Stimulated activated CD4-positive, alpha-beta T cell treated with anti-CD3 and anti-CD28 coated beads, Interleukin-12 subunit alpha, Interleukin-12 subunit beta, amount 100 ng/mL, for 4 hours (primary cell): ENCODE results near the gene BRCA2.

Experiments
- DNase-seq: peaks from one replicate; pipeline ENCODE4 v3.0.0-alpha.2; 2020

The BRCA2 gene

DNA sequence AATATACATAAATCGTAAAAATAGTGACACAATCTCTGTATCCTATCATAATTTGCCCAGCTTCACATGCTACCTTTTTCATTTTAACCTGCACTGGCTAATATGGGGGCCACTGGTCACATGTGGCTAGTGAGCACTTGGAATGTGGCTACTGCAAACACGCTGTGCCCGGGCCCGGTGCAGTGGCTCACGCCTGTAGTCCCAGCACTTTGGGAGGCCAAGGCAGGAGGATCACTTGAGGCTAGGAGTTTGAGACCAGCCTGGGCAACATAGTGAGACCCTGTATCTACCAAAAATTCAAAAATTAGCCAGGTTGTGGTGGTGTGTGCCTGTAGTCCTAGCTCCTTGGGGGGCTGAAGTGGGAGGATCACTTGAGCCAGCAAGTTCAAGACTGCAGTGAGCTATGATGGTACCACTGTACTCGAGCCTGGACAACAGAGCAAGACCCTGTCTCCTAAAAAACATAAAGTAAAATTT is 114.2 kb downstream of the BRCA2 start:
- no peak for DNase-seq

DNA sequence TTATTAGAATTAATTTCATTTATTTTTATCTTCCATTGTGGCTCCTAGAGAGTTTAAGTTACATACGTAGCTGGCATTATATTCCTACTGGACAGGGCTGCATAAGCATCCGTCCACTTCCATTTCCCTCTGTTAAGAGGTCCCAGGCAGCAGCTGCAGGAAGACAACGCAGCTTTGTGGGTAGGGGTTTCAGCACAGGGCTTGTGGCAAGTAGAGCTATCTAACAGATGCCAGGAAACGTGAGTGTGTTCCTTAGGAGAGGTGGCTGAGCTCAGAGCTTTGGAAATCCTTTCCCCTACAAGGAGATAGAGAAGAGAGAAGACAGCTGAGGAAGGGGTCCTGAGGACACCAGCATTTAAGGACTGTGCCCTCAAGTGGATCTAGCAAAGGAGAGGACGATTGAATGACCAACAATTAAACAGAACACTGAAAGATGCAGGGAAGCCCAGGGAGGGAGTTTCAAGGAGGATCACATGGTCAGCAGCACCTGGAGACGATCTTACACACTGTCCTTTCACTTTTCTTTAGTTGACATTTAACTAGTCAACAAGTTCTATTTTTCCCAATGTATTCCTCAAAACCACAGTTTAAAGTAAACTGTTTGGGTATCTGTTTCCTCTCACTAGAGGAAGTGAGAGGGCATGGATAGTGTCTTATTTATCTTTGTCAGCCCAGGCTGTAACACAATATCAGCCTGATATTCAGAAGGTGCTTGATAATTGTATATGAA is 114.9 kb downstream of the BRCA2 start:
- no peak for DNase-seq

GRCh38 chr13:32431361-32431760 is 116.1 kb downstream of the BRCA2 start:
- DNase-seq = no peak

- DNase-seq = no peak
Measured at GRCh38 chr13:32432856-32433255, 117.5 kb downstream of the BRCA2 start.

- DNase-seq = no peak
Measured at GRCh38 chr13:32438871-32439270, 123.6 kb downstream of the BRCA2 start.

DNA sequence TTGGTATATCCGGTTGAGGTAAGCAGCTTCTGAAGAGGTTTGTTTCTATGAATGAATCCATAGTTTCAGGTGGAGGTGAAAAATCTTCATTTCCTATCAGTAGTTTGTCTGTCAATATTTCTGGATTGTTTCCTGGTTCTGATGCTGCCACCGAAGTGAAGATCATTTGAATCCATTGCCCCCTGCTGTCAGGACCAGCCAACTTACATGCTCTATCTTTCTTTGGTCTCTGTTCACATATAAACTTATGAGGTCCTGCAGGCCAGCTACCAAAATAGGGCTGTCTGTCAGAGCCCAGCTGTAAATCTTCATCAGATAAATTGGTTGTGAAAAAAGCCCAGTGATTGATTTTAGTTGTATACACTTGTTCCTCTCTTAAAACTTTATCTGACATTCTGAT is 127.8 kb downstream of the BRCA2 start:
- DNase-seq = no peak

DNA sequence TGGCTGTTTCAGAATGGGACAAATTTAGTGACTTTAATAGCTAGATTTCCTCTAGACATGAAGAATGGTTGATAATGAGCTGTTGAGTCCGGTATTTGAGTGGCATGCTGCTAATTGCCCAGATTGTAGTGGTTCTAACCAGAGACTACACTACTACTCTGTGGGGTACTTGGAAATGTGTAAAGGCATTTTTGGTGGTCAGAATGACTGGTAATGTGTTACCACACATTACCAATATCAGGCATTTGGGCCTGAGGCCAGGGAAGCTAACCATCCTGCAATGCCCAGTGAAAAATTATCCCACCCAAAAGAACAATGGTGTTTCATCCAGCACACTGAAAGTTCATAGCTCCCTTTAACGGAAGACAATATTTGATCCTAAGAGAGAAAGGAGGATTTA is 130.2 kb downstream of the BRCA2 start:
- DNase-seq = no peak

DNA sequence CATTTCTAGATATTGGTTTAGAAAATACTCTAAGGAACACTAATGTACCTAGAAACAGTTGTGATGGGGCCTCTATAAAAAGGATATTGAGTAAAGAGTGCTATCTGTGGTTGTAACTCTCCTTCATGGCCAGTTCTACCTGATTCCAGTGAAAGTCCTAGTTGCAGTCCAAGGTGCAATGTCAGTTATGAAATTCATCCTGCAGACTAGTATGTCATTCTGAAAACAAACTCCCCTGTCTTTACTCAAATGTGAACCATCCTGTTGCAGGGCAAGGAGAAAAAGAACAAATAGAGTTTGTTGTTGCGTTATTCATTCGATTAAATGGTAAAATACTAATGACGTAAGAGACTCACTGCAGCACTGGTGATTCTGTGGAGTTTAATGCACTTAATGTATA is 130.9 kb downstream of the BRCA2 start:
- no peak for DNase-seq

- no peak for DNase-seq
Measured at GRCh38 chr13:32446773-32447465, 131.6 kb downstream of the BRCA2 start.

DNA sequence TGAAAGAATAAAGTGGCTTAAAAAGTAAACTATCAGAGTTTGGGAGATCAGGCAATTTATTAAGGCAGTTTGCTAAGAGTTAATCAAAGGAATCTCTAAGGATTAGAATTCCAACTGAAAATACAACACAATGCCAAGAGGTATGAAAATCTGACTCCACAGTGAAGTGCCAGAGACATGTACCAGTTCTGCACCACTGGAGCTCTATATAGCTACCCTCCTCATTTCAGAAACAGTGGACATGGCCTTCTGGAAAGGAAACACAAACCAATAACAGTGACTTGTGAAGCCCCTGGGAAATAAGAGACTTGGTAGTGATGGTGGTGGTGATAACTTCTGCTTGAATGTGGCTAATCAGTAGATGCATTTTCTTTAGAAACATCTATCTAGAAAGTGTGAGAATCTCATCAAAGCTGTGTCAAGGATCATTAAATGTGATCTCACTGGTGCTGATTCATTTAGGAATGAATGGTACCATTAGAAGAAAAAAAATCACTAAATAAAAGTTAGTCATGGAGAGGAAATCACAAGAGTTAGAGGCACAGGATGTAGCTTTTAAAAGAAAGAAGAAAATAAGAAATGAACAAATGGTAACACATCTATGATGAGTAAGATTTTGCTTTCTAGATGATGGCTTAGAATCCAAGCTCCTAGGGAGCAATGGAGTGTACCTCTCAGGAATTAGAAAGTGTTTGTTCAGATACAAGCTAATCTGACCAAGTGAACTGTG is 132.8 kb downstream of the BRCA2 start:
- no peak for DNase-seq

DNA sequence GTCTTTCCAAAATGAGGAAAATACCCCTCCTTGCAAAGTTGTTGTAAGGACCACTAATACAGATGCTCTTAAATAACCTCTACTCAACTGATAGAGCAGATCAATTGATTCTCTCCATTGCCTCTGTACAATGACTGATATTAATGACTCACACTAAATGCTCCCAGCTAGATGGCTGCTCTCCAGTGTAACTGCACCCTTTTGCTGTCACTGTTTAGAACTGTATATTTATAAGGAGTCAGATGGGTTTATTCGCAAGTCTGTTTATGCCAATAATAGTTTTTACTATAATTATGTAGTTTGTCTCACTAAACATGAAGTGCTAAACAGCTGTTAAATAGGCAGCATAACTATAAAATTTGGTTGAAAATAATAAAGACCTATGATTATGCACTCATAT is 133.7 kb downstream of the BRCA2 start:
- DNase-seq = no peak
